Measurements from ENCODE around the gene TEX14.
"Not testable (repeated sequence)": the region's sequence is repeated elsewhere in the genome, so short reads cannot be mapped to it uniquely, and the experiment has no call there.

TEX14 gene

GRCh38 chr17:58691701-58692238, at the start of gene TEX14:
TSS of gene TEX14 (minus strand) at chr17:58692045. CDS start at chr17:58652001, 40,044 bp downstream.
- DNase-seq (ENCODE audit: low read depth), result no peak

GRCh38 chr17:58741121-58741625, 49.3 kb upstream of the TEX14 start:
- no peak for DNase-seq (ENCODE audit: low read depth)

GRCh38 chr17:58734811-58735210, 43.0 kb upstream of the TEX14 start:
- no peak for DNase-seq (ENCODE audit: low read depth)

GRCh38 chr17:58734040-58734439, 42.2 kb upstream of the TEX14 start:
- no peak for DNase-seq (ENCODE audit: low read depth)

- DNase-seq (ENCODE audit: low read depth), result no peak
Observed at GRCh38 chr17:58730937-58731336, 39.1 kb upstream of the TEX14 start.

- DNase-seq (ENCODE audit: low read depth), result no peak
Observed at GRCh38 chr17:58728798-58729197, 37.0 kb upstream of the TEX14 start.

GRCh38 chr17:58722696-58723095, 30.9 kb upstream of the TEX14 start:
- DNase-seq (ENCODE audit: low read depth), result no peak

- no peak for DNase-seq (ENCODE audit: low read depth)
Observed at GRCh38 chr17:58722274-58722673, 30.4 kb upstream of the TEX14 start.

- DNase-seq (ENCODE audit: low read depth), result no peak
Observed at GRCh38 chr17:58710948-58711552, 19.2 kb upstream of the TEX14 start.

- no peak for DNase-seq (ENCODE audit: low read depth)
Observed at GRCh38 chr17:58706351-58707140, 14.7 kb upstream of the TEX14 start.

GRCh38 chr17:58703916-58704286, 12.1 kb upstream of the TEX14 start:
- DNase-seq (ENCODE audit: low read depth), result no peak

GRCh38 chr17:58703137-58703915, 11.5 kb upstream of the TEX14 start:
- no peak for DNase-seq (ENCODE audit: low read depth)

GRCh38 chr17:58702708-58703107, 10.9 kb upstream of the TEX14 start:
- DNase-seq (ENCODE audit: low read depth), result no peak

- no peak for DNase-seq (ENCODE audit: low read depth)
Observed at GRCh38 chr17:58702045-58702476, 10.2 kb upstream of the TEX14 start.

- DNase-seq (ENCODE audit: low read depth), result no peak
Observed at GRCh38 chr17:58699771-58700170, 7.9 kb upstream of the TEX14 start.

- DNase-seq (ENCODE audit: low read depth), result no peak
Observed at GRCh38 chr17:58694826-58695225, 3.0 kb upstream of the TEX14 start.

- DNase-seq (ENCODE audit: low read depth), result no peak
Observed at GRCh38 chr17:58694302-58694701, 2.5 kb upstream of the TEX14 start.

GRCh38 chr17:58693751-58694150, 1.9 kb upstream of the TEX14 start:
- no peak for DNase-seq (ENCODE audit: low read depth)

- no peak for DNase-seq (ENCODE audit: low read depth)
Observed at GRCh38 chr17:58693208-58693607, 1.4 kb upstream of the TEX14 start.

- DNase-seq (ENCODE audit: low read depth), result peak; percentile 41
Observed at GRCh38 chr17:58692239-58693055, 602 bp upstream of the TEX14 start, which contains the start of gene RAD51C. TSS of gene RAD51C (plus strand) at chr17:58692602. CDS start at chr17:58692644, 42 bp downstream.

GRCh38 chr17:58690033-58690432, 1.8 kb downstream of the TEX14 start:
- not testable (repeated sequence) for DNase-seq (ENCODE audit: low read depth)
